GM12891 (cell line): ENCODE measurements around the gene SBK2.

Experiments
- PAX5 ChIP-seq: IDR thresholded peaks from 2 replicates; pipeline ENCODE4 v1.6.1; 2011; ENCODE audit warnings: low read length, moderate library complexity, mild to moderate bottlenecking; ENCODE audit not compliant: insufficient read depth, severe bottlenecking
- POLR2A ChIP-seq: IDR thresholded peaks from 2 replicates; pipeline ENCODE4 v1.6.1; 2011; ENCODE audit warnings: low read depth, low read length, control low read depth
- POLR2AphosphoS5 ChIP-seq: IDR thresholded peaks from 2 replicates; pipeline ENCODE4 v1.6.1; 2011; ENCODE audit warnings: low read depth, low read length, control low read depth

DNA sequence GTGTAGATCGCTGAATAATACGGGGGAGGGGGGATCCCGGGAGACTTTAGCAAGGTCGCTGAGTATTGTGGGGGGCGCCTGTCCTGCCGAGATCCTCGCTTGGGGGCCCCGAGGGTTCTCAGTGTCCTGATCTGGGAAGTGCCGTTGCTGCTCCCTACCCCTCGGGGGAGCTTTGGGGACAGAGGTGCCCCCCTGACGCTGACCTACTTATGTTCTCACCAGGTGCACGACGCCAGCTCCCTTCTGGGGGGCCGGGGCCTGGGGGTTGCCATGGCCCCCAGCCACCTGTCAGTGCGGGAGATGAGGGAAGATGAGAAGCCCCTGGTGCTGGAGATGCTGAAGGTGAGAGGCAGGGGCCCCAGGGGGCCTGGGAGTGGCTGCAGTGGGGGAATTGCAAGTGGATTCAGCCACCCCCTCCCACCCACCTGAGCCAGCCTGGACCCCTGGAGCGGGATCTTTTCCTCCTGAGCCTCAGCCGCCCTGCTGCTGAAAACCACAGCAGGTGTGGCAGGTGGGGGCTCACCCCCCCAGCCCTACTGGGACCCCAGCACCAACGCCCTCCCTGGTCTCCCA is 51.4 kb downstream of the SBK2 start:
- TF ChIP-seq POLR2A (no peak), POLR2AphosphoS5 (no peak), PAX5 (no peak)
